GM19240 (cell line): ENCODE results near the gene RAB3A.

Experiments
- DNase-seq: peaks from one replicate; pipeline ENCODE4 v3.0.0; 2011; ENCODE audit warnings: low spot score; ENCODE audit not compliant: insufficient read length

Gene RAB3A

DNA sequence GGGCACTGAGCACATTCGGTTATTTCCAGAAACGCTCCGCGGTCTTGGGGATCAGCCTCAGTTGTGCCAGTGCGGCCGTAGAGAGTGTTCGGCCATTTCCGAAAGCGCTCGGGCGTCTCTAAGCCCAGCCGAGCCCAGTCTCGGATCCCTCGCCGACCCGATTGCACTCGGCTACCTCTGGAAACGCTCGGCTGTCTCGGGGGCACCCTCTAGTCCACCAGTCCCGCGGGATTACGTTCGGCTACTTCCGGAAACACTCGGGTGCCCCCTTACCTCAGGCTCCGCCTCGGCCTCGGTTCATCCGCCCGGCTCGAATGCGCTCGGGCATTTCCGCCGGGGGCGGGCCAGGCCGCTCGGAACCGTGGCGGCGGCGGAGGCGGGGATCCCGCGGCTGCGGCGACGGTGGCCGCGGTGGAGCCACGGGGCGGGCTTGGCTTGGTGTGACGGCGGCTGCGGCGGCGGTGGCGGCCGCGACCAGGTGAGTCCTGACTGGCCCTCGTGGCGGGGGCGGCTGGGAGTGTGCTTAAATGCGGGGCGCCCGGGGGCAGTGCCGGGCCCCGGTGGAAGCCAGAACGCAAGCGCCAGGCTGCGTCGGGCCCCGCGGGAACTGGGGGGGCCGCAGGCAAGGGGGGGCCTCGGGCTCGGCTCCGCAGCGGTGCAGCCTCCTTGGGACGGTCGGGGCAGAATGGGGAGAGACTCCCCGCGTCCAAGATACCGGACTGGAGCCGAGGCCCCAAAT, 50.9 kb downstream of the RAB3A start, which contains the start of gene PIK3R2:
TSS of gene PIK3R2 (plus strand) at position 347 of the 739 bp plus-strand sequence. CDS start 2,717 bp downstream, outside the sequence.
- peak; percentile 99 for DNase-seq

- DNase-seq, result peak; percentile 100
Observed at GRCh38 chr19:18152442-18152816, 51.4 kb downstream of the RAB3A start.

- no peak for DNase-seq
Observed at GRCh38 chr19:18150776-18151624, 52.8 kb downstream of the RAB3A start.

DNA sequence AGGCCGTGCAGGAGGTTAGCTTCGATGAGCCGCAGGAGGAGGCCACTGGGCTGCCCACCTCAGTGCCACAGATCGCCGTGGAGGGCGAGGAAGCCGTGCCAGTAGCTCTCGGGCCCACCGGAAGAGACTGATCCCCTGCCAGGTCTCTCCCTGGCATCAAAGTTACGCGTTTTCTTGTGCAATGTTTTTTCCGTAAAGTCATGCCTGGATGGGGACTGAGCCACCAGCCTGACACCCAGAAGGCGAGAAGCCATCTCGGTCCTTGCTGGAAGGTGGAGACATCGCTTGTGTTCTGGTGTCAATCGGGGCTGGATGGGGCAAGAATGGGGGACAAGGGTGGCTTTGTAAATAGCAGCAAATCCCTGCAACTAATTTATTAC, 54.3 kb downstream of the RAB3A start:
- no peak for DNase-seq

- DNase-seq, result no peak
Observed at GRCh38 chr19:18147396-18147795, 56.4 kb downstream of the RAB3A start.
